ENCODE data around the gene BTK. TPM values are rescaled to one million over a fixed set of nuclear protein-coding genes. Genes with fewer than 3 reads are reported as not detected.

The BTK gene
- total RNA-seq (10 to 100 TPM in 1 of 9 donors, 1 to 10 TPM in 8; 1.3 to 14.8 (median 6.0) TPM), polyA plus RNA-seq (1 to 10 TPM; 4.0 to 6.3 (median 5.0) TPM)
- long read RNA-seq, donor 1, result 0 reads
- long read RNA-seq, donor 2, partial matches to known transcripts, result 0 of 1 reads
- long read RNA-seq, donor 2, other reads (novel, unspliced or antisense), result 0 of 1 reads
- long read RNA-seq, donor 3, result 0 reads
- long read RNA-seq, donor 4, partial matches to known transcripts, result 0 of 1 reads
- long read RNA-seq, donor 4, other reads (novel, unspliced or antisense), result 0 of 1 reads
- long read RNA-seq, donor 5, transcript BTK-201 (19 exons, 2,579 nt), result major isoform, 11 of 11 reads
- long read RNA-seq, donor 5, partial matches to known transcripts, result 0 of 11 reads
- long read RNA-seq, donor 5, other reads (novel, unspliced or antisense), result 0 of 11 reads
- long read RNA-seq, donor 6, partial matches to known transcripts, result 1 of 2 reads
- long read RNA-seq, donor 6, other reads (novel, unspliced or antisense), result 0 of 2 reads
- long read RNA-seq, donor 7, result 0 reads
- long read RNA-seq, donor 8, result 0 reads
- long read RNA-seq, donor 9, result 0 reads
- long read RNA-seq, donor 10, result 0 reads

GRCh38 chrX:101385795-101386541 lies at the start of gene BTK:
BTK (minus strand) TSS chrX:101386191; CDS start chrX:101375284, 10,907 bp downstream.
- no peak for DNase-seq
- TF ChIP-seq CTCF (IDR thresholded peaks at IDR 0.05) (no peak), POLR2A (IDR thresholded peaks at IDR 0.05) (no peak)
- Histone ChIP-seq H3K27me3 (no peaks in the 10 kb centered on the region), H3K9me3 (replicated peaks in 1 of 3) (no peaks in the 10 kb centered on the region), H3K36me3 (replicated peaks in 1 of 2) (no peaks in the 10 kb centered on the region), H3K27ac (peak within 1 kb of the TSS in 1 of 5 donors; percentile 40), H3K4me1 (replicated peaks in 1 of 2) (no peaks in the 10 kb centered on the region), H3K4me3 (no peak within 1 kb of the TSS)
- intact Hi-C loops (cut with DNase I), result no loop called here
- WGBS, 4 donors, result 56 to 75% (median 67%) methylated on average over 7 to 9 of the region's 9 CpGs

GRCh38 chrX:101430457-101431078 lies 44.6 kb upstream of the BTK start:
- TF ChIP-seq CTCF (IDR thresholded peaks at IDR 0.05), result no peak
- no peak for TF ChIP-seq POLR2A (IDR thresholded peaks at IDR 0.05)
- no peak overlapping the region for H3K27ac ChIP-seq
- H3K36me3 ChIP-seq (replicated peaks in 1 of 2), result no peaks in the 10 kb centered on the region

GRCh38 chrX:101429934-101430333 lies 43.9 kb upstream of the BTK start:
- intact Hi-C loops (cut with DNase I), result no loop called here
- H3K4me3 ChIP-seq, result no peak overlapping the region
- H3K9me3 ChIP-seq (replicated peaks in 1 of 3), result no peaks in the 10 kb centered on the region
- no peaks in the 10 kb centered on the region for H3K36me3 ChIP-seq (replicated peaks in 1 of 2)
- no peak for DNase-seq
- WGBS, 4 donors, result 59 to 94% (median 83%) methylated on average over 1 of the region's 1 CpG
- H3K27me3 ChIP-seq, result no peaks in the 10 kb centered on the region
- no peak overlapping the region for H3K27ac ChIP-seq
- H3K4me1 ChIP-seq (replicated peaks in 1 of 2), result no peaks in the 10 kb centered on the region
- TF ChIP-seq CTCF (IDR thresholded peaks at IDR 0.05) (no peak), POLR2A (IDR thresholded peaks at IDR 0.05) (no peak)

More at GRCh38 chrX:101430457-101431078, 44.6 kb upstream of the BTK start:
- Histone ChIP-seq H3K4me3 (no peak overlapping the region), H3K4me1 (replicated peaks in 1 of 2) (no peaks in the 10 kb centered on the region), H3K27me3 (no peaks in the 10 kb centered on the region), H3K9me3 (replicated peaks in 1 of 3) (no peaks in the 10 kb centered on the region)
- no peak for DNase-seq
- intact Hi-C loops (cut with DNase I), result no loop called here
- WGBS, 4 donors, result 89 to 100% (median 96%) methylated on average over 2 of the region's 2 CpGs

DNA sequence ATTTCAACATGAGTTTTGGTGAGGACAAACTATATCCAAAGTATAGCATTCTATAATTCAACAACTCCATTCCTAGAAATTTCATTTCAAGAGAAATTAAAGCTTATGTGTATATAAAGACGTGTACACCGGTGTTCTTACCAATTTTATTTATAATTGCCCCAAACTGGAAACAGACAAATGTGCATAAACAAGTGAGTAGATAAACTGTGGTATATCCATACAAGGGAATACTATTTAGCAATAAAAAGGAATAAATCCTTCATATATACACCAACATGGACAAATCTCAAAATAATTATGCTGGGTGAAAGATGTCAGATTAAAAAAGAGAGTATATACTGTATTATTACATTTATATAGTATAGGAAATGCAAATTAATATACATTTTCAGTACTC lies 42.0 kb upstream of the BTK start:
- TF ChIP-seq POLR2A (IDR thresholded peaks at IDR 0.05) (no peak), CTCF (IDR thresholded peaks at IDR 0.05) (no peak)
- H3K36me3 ChIP-seq (replicated peaks in 1 of 2), result no peaks in the 10 kb centered on the region
- no peak for DNase-seq
- 89 to 100% (median 94%) methylated on average over 2 of the region's 2 CpGs for WGBS, 4 donors
- no peaks in the 10 kb centered on the region for H3K27me3 ChIP-seq
- H3K27ac ChIP-seq, result no peak overlapping the region
- intact Hi-C loops (cut with DNase I), result no loop called here
- no peak overlapping the region for H3K4me3 ChIP-seq
- no peaks in the 10 kb centered on the region for H3K9me3 ChIP-seq (replicated peaks in 1 of 3)
- no peaks in the 10 kb centered on the region for H3K4me1 ChIP-seq (replicated peaks in 1 of 2)

All from adrenal gland (tissue), 19 donors.